ENCODE measurements around the gene MAGEA8.
"Not testable (repeated sequence)": the region's sequence is repeated elsewhere in the genome, so short reads cannot be mapped to it uniquely, and the experiment has no call there.

The MAGEA8 gene

GRCh38 chrX:149916745-149917392, 35.9 kb downstream of the MAGEA8 start:
- no peaks in the 10 kb centered on the region for H3K27me3 ChIP-seq (ENCODE audit: low read depth)
- in situ Hi-C loops (cut with MboI; ENCODE audit: low sequenced_read_pairs): no loop called here
- H3K9me3 ChIP-seq: no peaks in the 10 kb centered on the region
- DNase-seq (ENCODE audit: low spot score in 2 of 2): no peak
- no peaks in the 10 kb centered on the region for H3K36me3 ChIP-seq (replicated peaks)
- peaks cover 7% of the 10 kb centered on the region; the same call in 1 of the 2 replicates for H3K4me1 ChIP-seq
- no peak overlapping the region for H3K4me3 ChIP-seq

- H3K9me3 ChIP-seq; in situ Hi-C loops (cut with MboI; ENCODE audit: low sequenced_read_pairs); H3K36me3 ChIP-seq (replicated peaks); H3K4me1 ChIP-seq; H3K27me3 ChIP-seq (ENCODE audit: low read depth); DNase-seq (ENCODE audit: low spot score in 2 of 2); H3K4me3 ChIP-seq: not testable (repeated sequence)
Observed at GRCh38 chrX:149923836-149924235, 42.9 kb downstream of the MAGEA8 start.

GRCh38 chrX:149924434-149924833, 43.5 kb downstream of the MAGEA8 start:
- in situ Hi-C loops (cut with MboI; ENCODE audit: low sequenced_read_pairs); H3K4me1 ChIP-seq; H3K9me3 ChIP-seq; H3K36me3 ChIP-seq (replicated peaks); H3K4me3 ChIP-seq; DNase-seq (ENCODE audit: low spot score in 2 of 2); H3K27me3 ChIP-seq (ENCODE audit: low read depth): not testable (repeated sequence)

- DNase-seq (ENCODE audit: low spot score in 2 of 2); H3K4me3 ChIP-seq; H3K4me1 ChIP-seq; H3K9me3 ChIP-seq; in situ Hi-C loops (cut with MboI; ENCODE audit: low sequenced_read_pairs); H3K27me3 ChIP-seq (ENCODE audit: low read depth); H3K36me3 ChIP-seq (replicated peaks): not testable (repeated sequence)
Observed at GRCh38 chrX:149927245-149927963, 46.4 kb downstream of the MAGEA8 start.

GRCh38 chrX:149927964-149928258, 46.9 kb downstream of the MAGEA8 start:
- H3K9me3 ChIP-seq; H3K27me3 ChIP-seq (ENCODE audit: low read depth); H3K36me3 ChIP-seq (replicated peaks); DNase-seq (ENCODE audit: low spot score in 2 of 2); in situ Hi-C loops (cut with MboI; ENCODE audit: low sequenced_read_pairs); H3K4me3 ChIP-seq; H3K4me1 ChIP-seq: not testable (repeated sequence)

- H3K4me1 ChIP-seq; DNase-seq (ENCODE audit: low spot score in 2 of 2); H3K4me3 ChIP-seq; in situ Hi-C loops (cut with MboI; ENCODE audit: low sequenced_read_pairs); H3K9me3 ChIP-seq; H3K36me3 ChIP-seq (replicated peaks); H3K27me3 ChIP-seq (ENCODE audit: low read depth): not testable (repeated sequence)
Observed at GRCh38 chrX:149928635-149929034, 47.7 kb downstream of the MAGEA8 start.

GRCh38 chrX:149929400-149929799, 48.4 kb downstream of the MAGEA8 start, which contains the start of gene HSFX4:
TSS of gene HSFX4 (plus strand) at chrX:149929573. CDS start at chrX:149929645, 72 bp downstream.
- H3K36me3 ChIP-seq (replicated peaks); DNase-seq (ENCODE audit: low spot score in 2 of 2); H3K4me1 ChIP-seq; H3K9me3 ChIP-seq; H3K4me3 ChIP-seq; in situ Hi-C loops (cut with MboI; ENCODE audit: low sequenced_read_pairs); H3K27me3 ChIP-seq (ENCODE audit: low read depth): not testable (repeated sequence)

- H3K27me3 ChIP-seq (ENCODE audit: low read depth); H3K4me1 ChIP-seq; DNase-seq (ENCODE audit: low spot score in 2 of 2); in situ Hi-C loops (cut with MboI; ENCODE audit: low sequenced_read_pairs); H3K9me3 ChIP-seq; H3K36me3 ChIP-seq (replicated peaks); H3K4me3 ChIP-seq: not testable (repeated sequence)
Observed at GRCh38 chrX:149931355-149931754, 50.4 kb downstream of the MAGEA8 start.

GRCh38 chrX:149932150-149932549, 51.2 kb downstream of the MAGEA8 start:
- H3K27me3 ChIP-seq (ENCODE audit: low read depth); in situ Hi-C loops (cut with MboI; ENCODE audit: low sequenced_read_pairs); H3K4me3 ChIP-seq; DNase-seq (ENCODE audit: low spot score in 2 of 2); H3K4me1 ChIP-seq; H3K9me3 ChIP-seq; H3K36me3 ChIP-seq (replicated peaks): not testable (repeated sequence)

- H3K36me3 ChIP-seq (replicated peaks); H3K9me3 ChIP-seq; DNase-seq (ENCODE audit: low spot score in 2 of 2); H3K4me3 ChIP-seq; H3K27me3 ChIP-seq (ENCODE audit: low read depth); in situ Hi-C loops (cut with MboI; ENCODE audit: low sequenced_read_pairs); H3K4me1 ChIP-seq: not testable (repeated sequence)
Observed at GRCh38 chrX:149932970-149933369, 52.0 kb downstream of the MAGEA8 start.

GRCh38 chrX:149933547-149933946, 52.6 kb downstream of the MAGEA8 start:
- H3K27me3 ChIP-seq (ENCODE audit: low read depth); H3K4me1 ChIP-seq; H3K36me3 ChIP-seq (replicated peaks); H3K4me3 ChIP-seq; H3K9me3 ChIP-seq; DNase-seq (ENCODE audit: low spot score in 2 of 2); in situ Hi-C loops (cut with MboI; ENCODE audit: low sequenced_read_pairs): not testable (repeated sequence)

Data from HAP-1 (cell line).